ENCODE data around the gene TYW5.

DNA sequence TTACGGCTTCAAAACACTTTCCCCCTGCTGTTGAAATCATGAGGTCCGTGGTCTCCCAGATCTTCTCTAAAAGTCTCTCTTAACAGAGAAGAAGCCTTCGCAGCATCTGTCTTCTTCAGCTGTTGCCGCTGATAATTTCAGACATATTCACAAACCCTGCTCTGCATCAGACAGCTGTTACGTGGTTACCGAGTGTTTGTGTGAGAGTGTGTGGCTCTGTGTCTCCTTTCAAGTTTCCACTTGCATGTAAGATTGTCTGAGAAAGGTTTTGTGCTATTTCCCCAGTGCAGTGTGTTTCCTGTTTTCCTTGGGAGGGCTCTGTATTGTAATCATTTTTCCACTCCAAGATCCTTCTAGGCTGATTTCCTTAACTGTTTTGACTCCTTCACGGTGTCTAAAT lies 32.9 kb upstream of the TYW5 start:
- TF ChIP-seq, protein P1, sequence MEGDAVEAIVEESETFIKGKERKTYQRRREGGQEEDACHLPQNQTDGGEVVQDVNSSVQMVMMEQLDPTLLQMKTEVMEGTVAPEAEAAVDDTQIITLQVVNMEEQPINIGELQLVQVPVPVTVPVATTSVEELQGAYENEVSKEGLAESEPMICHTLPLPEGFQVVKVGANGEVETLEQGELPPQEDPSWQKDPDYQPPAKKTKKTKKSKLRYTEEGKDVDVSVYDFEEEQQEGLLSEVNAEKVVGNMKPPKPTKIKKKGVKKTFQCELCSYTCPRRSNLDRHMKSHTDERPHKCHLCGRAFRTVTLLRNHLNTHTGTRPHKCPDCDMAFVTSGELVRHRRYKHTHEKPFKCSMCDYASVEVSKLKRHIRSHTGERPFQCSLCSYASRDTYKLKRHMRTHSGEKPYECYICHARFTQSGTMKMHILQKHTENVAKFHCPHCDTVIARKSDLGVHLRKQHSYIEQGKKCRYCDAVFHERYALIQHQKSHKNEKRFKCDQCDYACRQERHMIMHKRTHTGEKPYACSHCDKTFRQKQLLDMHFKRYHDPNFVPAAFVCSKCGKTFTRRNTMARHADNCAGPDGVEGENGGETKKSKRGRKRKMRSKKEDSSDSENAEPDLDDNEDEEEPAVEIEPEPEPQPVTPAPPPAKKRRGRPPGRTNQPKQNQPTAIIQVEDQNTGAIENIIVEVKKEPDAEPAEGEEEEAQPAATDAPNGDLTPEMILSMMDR (IDR thresholded peaks at IDR 0.05; ENCODE audit: low read length): no peak
- no peak for TF ChIP-seq EZH2 (IDR thresholded peaks at IDR 0.05; ENCODE audit: borderline replicate concordance, low read length)

All from OCI-LY1 (cell line).